ENCODE results near the gene SETD7. TPM values are rescaled to one million over a fixed set of nuclear protein-coding genes. Genes with fewer than 3 reads are reported as not detected.

The SETD7 gene
- total RNA-seq, 1 experiment from 2014 or later: 32.2 TPM

DNA sequence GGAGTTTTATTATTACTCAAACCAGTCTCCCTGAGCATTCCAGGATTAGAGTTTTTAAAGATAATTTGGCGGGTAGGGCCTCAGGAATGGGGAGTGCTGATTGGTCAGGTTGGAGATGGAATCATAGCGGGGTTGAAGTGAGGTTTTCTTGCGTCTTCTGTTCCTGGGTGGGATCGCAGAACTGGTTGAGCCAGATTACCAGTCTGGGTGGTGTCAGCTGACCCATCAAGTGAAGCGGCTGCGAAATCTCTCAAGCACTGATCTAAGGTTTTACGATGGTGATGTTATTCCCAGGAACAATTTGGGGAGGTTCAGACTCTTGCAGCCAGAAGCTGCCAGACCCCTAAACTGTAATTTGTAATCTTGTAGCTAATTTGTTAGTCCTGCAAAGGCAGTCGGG lies 25.1 kb upstream of the SETD7 start:
- no peaks in the 10 kb centered on the region for H3K36me3 Mint-ChIP-seq (ENCODE audit: insufficient read depth, unreplicated experiment)
- intact Hi-C loops (cut with micrococcal nuclease; ENCODE audit: unreplicated experiment): no loop called here
- Histone ChIP-seq H3K4me1 (peaks cover 13% of the 10 kb centered on the region; the same call in 1 of the 2 replicates), H3K36me3 (ENCODE audit: control insufficient read depth, insufficient read depth, low read length) (no peaks in the 10 kb centered on the region), H3K27me3 (replicated peaks; ENCODE audit: control insufficient read depth, insufficient read depth, low read length) (no peaks in the 10 kb centered on the region), H3K9me3 (no peaks in the 10 kb centered on the region), H3K4me3 (ENCODE audit: low read depth, low read length) (no peak overlapping the region)
- no peak overlapping the region for H3K4me3 Mint-ChIP-seq (ENCODE audit: unreplicated experiment)
- no peaks in the 10 kb centered on the region for H3K27me3 Mint-ChIP-seq (ENCODE audit: insufficient read depth, unreplicated experiment)
- ChIA-PET POLR2A (no interaction called here), CTCF (no interaction called here)
- DNase-seq: peak; percentile 46 to 47
- no TSS peak for BruUV-seq (replicated peaks)
- TF ChIP-seq, protein P1, sequence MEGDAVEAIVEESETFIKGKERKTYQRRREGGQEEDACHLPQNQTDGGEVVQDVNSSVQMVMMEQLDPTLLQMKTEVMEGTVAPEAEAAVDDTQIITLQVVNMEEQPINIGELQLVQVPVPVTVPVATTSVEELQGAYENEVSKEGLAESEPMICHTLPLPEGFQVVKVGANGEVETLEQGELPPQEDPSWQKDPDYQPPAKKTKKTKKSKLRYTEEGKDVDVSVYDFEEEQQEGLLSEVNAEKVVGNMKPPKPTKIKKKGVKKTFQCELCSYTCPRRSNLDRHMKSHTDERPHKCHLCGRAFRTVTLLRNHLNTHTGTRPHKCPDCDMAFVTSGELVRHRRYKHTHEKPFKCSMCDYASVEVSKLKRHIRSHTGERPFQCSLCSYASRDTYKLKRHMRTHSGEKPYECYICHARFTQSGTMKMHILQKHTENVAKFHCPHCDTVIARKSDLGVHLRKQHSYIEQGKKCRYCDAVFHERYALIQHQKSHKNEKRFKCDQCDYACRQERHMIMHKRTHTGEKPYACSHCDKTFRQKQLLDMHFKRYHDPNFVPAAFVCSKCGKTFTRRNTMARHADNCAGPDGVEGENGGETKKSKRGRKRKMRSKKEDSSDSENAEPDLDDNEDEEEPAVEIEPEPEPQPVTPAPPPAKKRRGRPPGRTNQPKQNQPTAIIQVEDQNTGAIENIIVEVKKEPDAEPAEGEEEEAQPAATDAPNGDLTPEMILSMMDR (IDR thresholded peaks at IDR 0.05; ENCODE audit: insufficient read depth in 1 of 2, low read depth in 1 of 2, low read length in 1 of 2, severe bottlenecking in 1 of 2, unreplicated experiment in 1 of 2): no peak
- peaks cover 7% of the 10 kb centered on the region for H3K4me1 Mint-ChIP-seq (ENCODE audit: low read depth, unreplicated experiment)
- H3K9me3 Mint-ChIP-seq (ENCODE audit: unreplicated experiment): no peaks in the 10 kb centered on the region
- no peak overlapping the region for H3K27ac Mint-ChIP-seq (ENCODE audit: unreplicated experiment)

DNA sequence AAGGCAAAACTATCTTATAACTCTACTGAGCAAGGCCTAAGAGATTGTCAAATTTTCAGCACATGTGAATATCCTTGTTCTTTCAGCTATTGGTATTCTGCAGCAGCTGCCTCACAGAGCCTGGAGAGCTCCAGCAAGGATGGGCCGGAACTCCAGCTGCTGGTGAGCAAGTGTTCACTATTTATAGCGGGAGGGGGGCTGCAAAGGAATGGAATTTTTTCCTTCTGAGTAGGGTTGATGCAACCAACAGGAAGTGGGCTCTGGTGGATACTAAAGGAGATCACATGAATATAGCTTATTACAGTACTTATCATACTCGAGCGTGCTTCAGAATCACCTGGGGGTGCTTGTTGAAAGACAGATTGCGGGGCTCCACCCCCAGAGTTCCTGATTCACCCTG lies 20.2 kb upstream of the SETD7 start:
- Mint-ChIP-seq H3K4me1 (ENCODE audit: low read depth, unreplicated experiment) (peaks cover 16% of the 10 kb centered on the region), H3K9me3 (ENCODE audit: unreplicated experiment) (no peaks in the 10 kb centered on the region), H3K4me3 (ENCODE audit: unreplicated experiment) (no peak overlapping the region), H3K27ac (ENCODE audit: unreplicated experiment) (no peak overlapping the region), H3K27me3 (ENCODE audit: insufficient read depth, unreplicated experiment) (no peaks in the 10 kb centered on the region), H3K36me3 (ENCODE audit: insufficient read depth, unreplicated experiment) (no peaks in the 10 kb centered on the region)
- Histone ChIP-seq H3K4me1 (peaks cover 12% of the 10 kb centered on the region; the same call in 1 of the 2 replicates), H3K4me3 (ENCODE audit: low read depth, low read length) (no peak overlapping the region), H3K9me3 (no peaks in the 10 kb centered on the region), H3K27me3 (replicated peaks; ENCODE audit: control insufficient read depth, insufficient read depth, low read length) (no peaks in the 10 kb centered on the region), H3K36me3 (ENCODE audit: control insufficient read depth, insufficient read depth, low read length) (no peaks in the 10 kb centered on the region)
- no peak for DNase-seq
- no TSS peak for BruUV-seq (replicated peaks)
- TF ChIP-seq, protein P1 (IDR thresholded peaks at IDR 0.05; ENCODE audit: insufficient read depth in 1 of 2, low read depth in 1 of 2, low read length in 1 of 2, severe bottlenecking in 1 of 2, unreplicated experiment in 1 of 2): no peak
- intact Hi-C loops (cut with micrococcal nuclease; ENCODE audit: unreplicated experiment): loop anchor here (1.0 kb wide), 1 partner anchor 19 kb away; no protein-coding TSS in a partner anchor
- CTCF ChIA-PET: no interaction called here
- POLR2A ChIA-PET: interaction anchor here (0.9 kb wide), 1 partner anchor 20 kb away, joined by 3 read pairs; the partner anchor contains the start of gene SETD7

DNA sequence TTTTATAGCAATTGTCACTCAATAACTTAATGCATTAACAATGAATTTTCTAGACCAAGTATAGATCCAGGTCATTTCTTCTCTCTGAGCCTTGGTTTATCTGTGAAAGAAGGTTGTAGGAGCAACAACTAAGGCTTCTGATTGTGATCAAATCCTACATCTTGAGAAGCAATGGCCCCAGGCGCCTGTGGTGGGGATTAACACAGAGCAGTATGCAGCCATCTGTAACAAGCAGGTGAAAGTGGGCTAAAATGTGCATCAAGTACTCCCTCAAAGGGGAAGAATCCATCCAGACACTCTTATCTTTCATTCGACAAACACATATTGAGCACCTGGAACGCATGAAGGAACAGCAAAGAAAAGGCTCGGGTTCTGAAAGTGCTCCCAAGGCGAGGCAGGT lies 19.1 kb upstream of the SETD7 start:
- TF ChIP-seq, protein P1 (IDR thresholded peaks at IDR 0.05; ENCODE audit: insufficient read depth in 1 of 2, low read depth in 1 of 2, low read length in 1 of 2, severe bottlenecking in 1 of 2, unreplicated experiment in 1 of 2): no peak
- H3K27me3 Mint-ChIP-seq (ENCODE audit: insufficient read depth, unreplicated experiment): no peaks in the 10 kb centered on the region
- H3K27ac Mint-ChIP-seq (ENCODE audit: unreplicated experiment): no peak overlapping the region
- H3K4me3 Mint-ChIP-seq (ENCODE audit: unreplicated experiment): no peak overlapping the region
- Histone ChIP-seq H3K4me1 (0 out of 2 replicates have a peak, but pooled peaks cover 5% of the 10 kb centered on the region), H3K27me3 (replicated peaks; ENCODE audit: control insufficient read depth, insufficient read depth, low read length) (no peaks in the 10 kb centered on the region), H3K9me3 (no peaks in the 10 kb centered on the region), H3K4me3 (ENCODE audit: low read depth, low read length) (no peak overlapping the region), H3K36me3 (ENCODE audit: control insufficient read depth, insufficient read depth, low read length) (no peaks in the 10 kb centered on the region)
- POLR2A ChIA-PET: interaction anchor here (0.9 kb wide), 1 partner anchor 19 kb away, joined by 3 read pairs; the partner anchor contains the start of gene SETD7
- no peak for DNase-seq
- peaks cover 10% of the 10 kb centered on the region for H3K4me1 Mint-ChIP-seq (ENCODE audit: low read depth, unreplicated experiment)
- intact Hi-C loops (cut with micrococcal nuclease; ENCODE audit: unreplicated experiment): no loop called here
- no peaks in the 10 kb centered on the region for H3K36me3 Mint-ChIP-seq (ENCODE audit: insufficient read depth, unreplicated experiment)
- CTCF ChIA-PET: no interaction called here
- H3K9me3 Mint-ChIP-seq (ENCODE audit: unreplicated experiment): no peaks in the 10 kb centered on the region
- BruUV-seq (replicated peaks): no TSS peak
